Kasumi-1 (cell line): ENCODE measurements around the gene LHX3.
"Not testable (repeated sequence)": the region's sequence is repeated elsewhere in the genome, so short reads cannot be mapped to it uniquely, and the experiment has no call there.

Experiments used
- DNase-seq, 2 experiments: peaks; one replicate each; lab custom pipeline; 2025; lab: John Stamatoyannopoulos, UW

Gene LHX3

DNA sequence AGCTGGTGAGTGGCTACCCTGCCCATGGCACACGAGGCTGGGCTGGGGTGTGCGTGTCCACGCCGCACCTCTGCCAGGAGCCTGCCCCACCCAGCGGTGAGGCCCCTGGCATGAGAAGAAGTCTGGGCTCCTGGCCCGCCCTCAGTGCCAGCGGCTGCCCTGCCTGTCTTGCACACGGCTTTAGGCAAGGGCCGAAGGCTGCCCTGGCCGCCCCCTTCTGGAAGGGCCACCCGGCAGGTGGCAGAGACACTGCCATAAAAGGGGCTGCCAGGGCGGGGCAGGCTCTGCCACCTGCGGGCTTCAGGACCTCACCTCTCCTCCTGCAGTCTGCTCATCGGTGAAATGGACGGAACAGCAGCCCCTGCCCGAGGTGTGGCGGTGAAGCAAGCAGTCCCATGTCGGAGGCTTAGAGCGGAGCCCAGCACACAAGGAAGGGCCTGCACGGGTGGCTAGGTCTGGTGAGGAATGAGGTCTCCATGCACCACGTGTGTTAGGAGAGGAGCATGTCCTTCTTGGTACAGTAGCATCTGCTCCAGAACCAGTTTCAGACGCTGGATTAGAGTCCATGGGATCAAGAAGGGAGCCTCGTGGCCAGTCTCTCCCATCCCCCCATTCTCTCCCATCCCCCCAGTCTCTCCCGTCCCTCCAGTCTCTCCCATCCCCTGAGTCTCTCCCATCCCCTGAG, 51.4 kb downstream of the LHX3 start:
- no peak for DNase-seq

- DNase-seq = no peak
Measured at GRCh38 chr9:136152931-136153330, 52.0 kb downstream of the LHX3 start.

DNA sequence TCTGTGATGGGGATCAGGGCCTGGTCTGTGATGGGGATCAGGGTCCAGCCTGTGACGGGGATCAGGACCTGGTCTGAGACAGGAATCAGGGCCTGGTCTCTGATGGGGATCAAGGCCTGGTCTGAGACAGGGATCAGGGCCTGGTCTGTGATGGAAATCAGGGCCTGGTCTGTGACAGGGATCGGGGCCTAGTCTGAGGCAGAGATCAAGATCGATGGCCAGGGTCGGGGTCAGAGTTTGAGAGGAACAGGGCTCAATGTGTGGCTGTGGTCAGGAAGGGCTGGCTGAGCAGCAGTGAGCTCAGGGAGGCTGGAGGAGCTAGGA, 52.4 kb downstream of the LHX3 start:
- no peak for DNase-seq

DNA sequence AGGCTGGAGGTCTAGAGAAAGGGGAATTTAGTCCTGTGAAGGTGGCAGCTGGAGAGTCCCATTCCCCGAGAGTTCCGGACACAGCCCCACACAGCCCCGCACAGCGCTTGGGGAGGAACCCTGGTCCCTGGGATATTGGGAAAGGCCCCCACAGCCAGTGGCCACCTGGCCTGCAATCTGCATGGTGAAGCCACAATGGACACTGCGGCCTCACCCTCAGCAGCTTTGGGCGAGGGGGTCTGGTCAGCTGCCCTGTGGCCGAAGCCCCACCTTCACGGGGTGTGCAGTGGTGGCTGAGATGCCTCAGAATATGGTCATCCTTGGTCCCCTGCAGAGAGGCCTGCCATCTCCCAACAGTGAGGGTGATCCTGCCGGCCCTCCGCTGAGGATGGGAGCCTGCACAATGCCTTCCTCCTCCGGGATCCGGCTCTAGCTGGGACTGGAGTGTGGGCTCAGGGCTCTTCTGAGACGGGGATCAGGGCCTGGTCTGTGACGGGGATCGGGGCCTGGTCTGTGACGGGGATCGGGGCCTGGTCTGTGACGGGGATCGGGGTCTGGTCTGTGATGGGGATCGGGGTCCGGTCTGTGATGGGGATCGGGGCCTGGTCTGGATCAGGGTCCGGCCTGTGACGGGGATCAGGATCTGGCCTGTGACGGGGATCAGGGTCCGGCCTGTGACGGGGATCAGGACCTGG, 52.9 kb downstream of the LHX3 start:
- no peak for DNase-seq

GRCh38 chr9:136151214-136151804, 53.6 kb downstream of the LHX3 start:
- DNase-seq = no peak

DNA sequence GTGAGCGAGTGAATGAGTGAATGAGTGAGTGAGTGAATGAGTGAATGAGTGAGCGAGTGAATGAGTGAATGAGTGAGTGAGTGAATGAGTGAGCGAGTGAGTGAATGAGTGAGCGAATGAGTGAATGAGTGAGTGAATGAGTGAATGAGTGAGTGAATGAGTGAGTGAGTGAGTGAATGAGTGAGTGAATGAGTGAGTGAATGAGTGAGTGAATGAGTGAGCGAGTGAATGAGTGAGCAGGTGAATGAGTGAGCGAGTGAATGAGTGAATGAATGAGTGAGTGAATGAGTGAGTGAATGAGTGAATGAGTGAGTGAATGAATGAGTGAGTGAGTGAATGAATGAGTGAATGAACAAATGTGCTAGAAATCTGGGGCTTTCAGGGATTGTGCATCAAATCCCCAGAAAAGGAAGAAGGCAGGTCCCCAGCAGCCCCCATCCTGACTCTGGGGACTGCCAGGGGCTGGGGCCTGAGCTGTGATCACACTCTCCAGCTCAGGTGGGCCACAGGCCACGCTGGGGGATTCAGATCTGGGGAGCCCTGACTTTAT, 54.2 kb downstream of the LHX3 start:
- DNase-seq = not testable (repeated sequence)

DNA sequence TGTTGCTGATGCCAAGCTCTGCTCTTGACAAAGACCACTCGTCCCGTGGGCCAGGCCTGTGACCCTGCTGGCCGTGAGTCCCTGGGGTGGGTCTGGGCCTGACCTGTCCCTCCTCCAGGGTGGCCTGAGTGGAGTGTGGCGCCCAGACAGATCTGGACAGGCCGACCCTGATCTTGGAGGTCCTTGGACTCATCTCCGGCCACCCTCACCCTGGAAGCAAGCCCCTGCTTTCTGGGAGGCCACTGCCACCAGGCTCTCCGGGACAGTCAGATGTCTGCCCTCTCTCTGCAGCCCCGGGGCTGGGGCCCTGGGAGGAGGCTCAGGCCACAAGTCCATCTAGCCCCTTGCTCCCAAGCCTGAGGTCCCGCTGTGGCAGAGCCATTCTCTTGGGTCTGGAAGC, 55.1 kb downstream of the LHX3 start:
- DNase-seq = no peak

GRCh38 chr9:136149337-136149736, 55.6 kb downstream of the LHX3 start:
- DNase-seq = no peak

DNA sequence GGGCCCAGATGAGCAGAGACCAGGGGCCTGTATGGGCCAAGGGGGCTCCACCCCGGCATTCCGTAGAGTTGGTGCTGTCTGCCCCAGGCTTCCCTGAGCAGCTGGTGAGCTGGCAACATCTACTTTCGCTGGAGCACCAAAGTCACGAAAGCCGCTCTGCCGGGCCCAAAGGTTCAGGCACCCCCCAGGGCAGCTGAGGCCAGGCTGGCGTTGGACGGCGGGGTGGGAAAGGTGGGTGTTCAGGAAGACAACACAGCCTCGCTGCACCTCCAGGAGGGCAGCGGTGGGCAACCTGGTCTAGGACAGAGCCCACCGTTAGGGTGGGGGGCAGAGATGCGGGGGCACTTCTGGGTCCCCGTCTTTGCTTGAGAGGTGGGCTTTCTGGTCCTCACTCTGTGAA, 56.2 kb downstream of the LHX3 start:
- no peak for DNase-seq

DNA sequence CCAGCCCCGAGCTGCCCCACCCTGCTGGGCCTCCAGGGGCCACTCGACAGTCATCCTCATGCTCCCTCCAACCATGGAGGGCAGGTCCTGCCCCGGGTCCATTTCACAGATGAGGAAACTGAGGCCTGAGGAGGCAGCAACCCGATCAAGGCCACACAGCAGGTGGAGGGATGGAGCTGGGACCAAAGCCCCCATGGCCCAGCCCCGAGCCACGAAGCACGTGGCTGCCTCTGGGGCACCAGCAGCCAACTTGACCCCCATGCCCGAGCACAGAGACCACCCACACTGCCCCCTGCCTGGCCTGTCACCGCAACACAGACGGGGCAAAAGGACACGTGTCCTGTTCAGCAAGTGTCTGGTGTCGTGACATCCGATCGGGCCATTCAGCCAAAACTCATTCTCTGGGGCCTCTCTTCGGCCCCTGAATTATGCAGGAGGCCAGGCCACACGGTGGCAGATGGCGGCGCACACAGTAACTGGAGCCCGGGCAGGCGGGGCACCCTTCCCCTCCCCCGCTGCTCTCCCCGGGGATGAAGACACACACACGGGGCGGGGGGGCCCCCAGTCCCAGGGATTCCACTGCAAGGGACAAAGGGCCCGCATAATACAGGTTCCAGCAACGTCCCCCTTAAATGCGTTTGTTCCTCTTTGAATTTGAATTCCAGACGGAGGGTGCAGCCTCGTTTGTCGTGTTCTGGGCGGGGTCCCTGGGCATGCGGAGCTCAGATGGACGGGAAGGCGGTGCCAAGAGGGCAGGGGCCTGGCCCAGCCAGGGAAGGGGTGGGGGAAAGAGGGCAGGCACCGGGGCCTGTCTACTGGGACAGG, 56.8 kb downstream of the LHX3 start:
- no peak for DNase-seq

- DNase-seq = no peak
Measured at GRCh38 chr9:136147038-136147889, 57.7 kb downstream of the LHX3 start.
